ENCODE data around the gene LUC7L. TPM values are rescaled to one million over a fixed set of nuclear protein-coding genes. Genes with fewer than 3 reads are reported as not detected.
A peak's percentile ranks its signal among the peaks of the same experiment; 100 is the strongest.

Gene LUC7L
- total RNA-seq (2021; fragmentation: NEBNext Ultra II Directional; extraction: Animal tissue kit (Norgen Biotek cat#: 25700)) = 10 to 100 TPM; 35.8 to 47.5 (median 41.7) TPM
- long read RNA-seq, transcript LUC7L-201 (10 exons, 1,456 nt) = major isoform, 17 of 33 reads
- long read RNA-seq, partial matches to known transcripts = 6 of 33 reads
- long read RNA-seq, other reads (novel, unspliced or antisense) = 5 of 33 reads

DNA sequence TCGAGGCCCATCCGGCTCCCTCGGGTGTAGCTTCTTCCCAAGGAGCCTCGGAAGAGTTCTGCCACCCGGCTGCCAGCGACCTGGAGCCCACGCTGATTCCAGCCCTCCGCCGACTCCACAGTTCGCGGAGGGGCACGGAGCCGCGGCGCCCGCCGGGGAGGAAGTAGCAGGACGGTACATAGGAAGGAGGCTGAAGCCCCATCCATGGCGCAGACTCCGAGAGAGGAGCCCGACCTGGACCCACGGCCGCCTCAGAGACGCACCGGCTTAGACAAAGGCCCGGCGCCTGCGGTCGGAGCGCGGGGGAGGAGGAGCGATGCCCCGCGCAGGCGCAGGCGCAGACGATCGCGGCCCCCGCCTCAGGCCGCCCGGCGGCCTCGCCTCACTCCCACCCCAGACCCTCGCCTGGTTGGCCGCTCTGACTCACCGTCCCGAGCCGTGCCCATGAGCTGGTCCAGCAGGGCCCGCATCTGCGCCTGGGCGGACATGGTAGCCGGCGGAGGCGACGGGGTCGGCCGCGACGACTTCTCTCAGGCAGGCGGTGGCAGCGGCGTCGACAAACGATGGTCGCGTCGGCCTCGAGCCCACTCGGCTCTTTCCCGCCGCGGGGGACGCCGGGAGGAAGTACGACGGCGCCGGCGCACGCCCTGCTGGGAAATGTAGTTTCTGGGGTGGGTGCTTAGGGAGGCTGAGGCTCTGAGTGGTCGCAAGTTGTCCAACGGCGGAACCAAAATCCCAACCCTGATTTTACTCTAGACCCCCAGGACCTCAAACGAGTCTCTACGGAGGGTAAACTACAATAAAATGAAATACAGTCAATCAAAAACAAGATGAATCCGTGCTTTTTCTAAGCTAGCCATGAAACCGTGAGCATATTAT, at the start of gene LUC7L:
LUC7L (minus strand) TSS at position 598 of the 879 bp plus-strand sequence; CDS start at position 488, 110 bp downstream.
- TF ChIP-seq, protein P1, sequence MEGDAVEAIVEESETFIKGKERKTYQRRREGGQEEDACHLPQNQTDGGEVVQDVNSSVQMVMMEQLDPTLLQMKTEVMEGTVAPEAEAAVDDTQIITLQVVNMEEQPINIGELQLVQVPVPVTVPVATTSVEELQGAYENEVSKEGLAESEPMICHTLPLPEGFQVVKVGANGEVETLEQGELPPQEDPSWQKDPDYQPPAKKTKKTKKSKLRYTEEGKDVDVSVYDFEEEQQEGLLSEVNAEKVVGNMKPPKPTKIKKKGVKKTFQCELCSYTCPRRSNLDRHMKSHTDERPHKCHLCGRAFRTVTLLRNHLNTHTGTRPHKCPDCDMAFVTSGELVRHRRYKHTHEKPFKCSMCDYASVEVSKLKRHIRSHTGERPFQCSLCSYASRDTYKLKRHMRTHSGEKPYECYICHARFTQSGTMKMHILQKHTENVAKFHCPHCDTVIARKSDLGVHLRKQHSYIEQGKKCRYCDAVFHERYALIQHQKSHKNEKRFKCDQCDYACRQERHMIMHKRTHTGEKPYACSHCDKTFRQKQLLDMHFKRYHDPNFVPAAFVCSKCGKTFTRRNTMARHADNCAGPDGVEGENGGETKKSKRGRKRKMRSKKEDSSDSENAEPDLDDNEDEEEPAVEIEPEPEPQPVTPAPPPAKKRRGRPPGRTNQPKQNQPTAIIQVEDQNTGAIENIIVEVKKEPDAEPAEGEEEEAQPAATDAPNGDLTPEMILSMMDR (IDR thresholded peaks at IDR 0.05) = no peak
- Mint-ChIP-seq H3K27me3 (ENCODE audit: insufficient read depth) (no peaks in the 10 kb centered on the region), H3K27ac (peak within 1 kb of the TSS; percentile 94), H3K4me3 (peak within 1 kb of the TSS; percentile 94), H3K4me1 (ENCODE audit: low read depth) (peaks cover 35% of the 10 kb centered on the region), H3K9me3 (no peaks in the 10 kb centered on the region), H3K36me3 (ENCODE audit: low read depth) (peaks cover 28% of the 10 kb centered on the region)
- peak; percentile 71 for DNase-seq

DNA sequence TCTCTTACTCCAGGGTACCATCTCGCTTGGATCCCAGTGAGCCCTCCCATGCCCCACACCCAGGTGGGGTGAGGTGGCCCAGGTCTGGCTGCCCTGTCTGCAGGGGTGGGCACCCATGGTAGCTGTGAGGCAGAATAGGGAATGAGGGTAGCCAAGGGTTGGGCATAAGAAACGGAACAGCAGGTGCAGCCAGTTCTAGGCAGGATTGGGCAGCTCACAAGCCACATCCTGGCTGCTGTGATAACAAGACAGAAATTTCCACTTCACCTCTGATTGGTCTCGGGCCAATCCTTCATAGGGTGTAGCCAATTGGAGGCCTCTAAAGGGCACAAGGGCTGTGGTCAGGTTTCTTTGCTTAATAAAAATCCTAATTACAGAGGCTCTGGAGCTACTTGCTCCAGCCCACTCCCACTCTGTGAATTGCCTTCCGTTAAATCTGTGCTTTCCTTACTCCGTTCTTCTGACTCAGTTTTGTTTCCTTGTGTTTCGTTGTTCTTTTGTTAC, 49.7 kb upstream of the LUC7L start:
- Mint-ChIP-seq H3K4me1 (ENCODE audit: low read depth) (no peaks in the 10 kb centered on the region), H3K4me3 (no peak overlapping the region), H3K27me3 (ENCODE audit: insufficient read depth) (peaks cover 8% of the 10 kb centered on the region)

DNA sequence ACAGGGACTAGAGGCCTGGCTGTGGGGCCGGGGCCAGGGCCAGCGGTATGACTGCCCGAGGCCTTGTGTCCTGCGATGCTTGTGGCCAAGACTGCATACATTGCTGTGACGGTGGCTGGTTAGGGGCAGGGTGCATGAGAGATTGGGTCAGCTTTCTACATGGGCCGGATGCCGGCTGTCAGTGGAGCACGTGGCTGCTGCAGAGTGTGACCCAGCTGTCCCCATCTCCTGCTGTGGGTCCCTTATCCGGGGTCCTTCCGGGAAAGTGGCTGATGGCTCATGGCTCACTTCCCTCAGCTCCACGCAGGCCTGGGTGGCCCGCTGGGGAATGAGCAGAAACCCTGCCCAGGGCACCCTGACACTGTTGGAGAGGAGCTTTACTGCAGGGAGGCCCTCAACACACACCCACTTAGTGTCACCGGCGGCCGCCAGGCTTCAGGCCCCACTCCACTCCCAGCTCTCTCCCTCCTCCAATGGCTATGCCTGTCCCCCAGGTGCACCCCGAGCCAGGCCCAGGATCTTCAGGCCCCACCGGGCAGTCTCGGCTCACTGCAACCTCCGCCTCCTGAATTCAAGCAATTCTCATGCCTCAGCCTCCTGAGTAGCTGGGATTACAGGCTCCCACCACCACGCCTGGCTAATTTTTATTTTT, 47.3 kb upstream of the LUC7L start:
- H3K9me3 Mint-ChIP-seq = no peaks in the 10 kb centered on the region
- DNase-seq = no peak
- H3K27me3 Mint-ChIP-seq (ENCODE audit: insufficient read depth) = peaks cover 8% of the 10 kb centered on the region

More for the DNA sequence above, 49.7 kb upstream of the LUC7L start:
- TF ChIP-seq, protein P1 (IDR thresholded peaks at IDR 0.05) = no peak
- H3K9me3 Mint-ChIP-seq = no peaks in the 10 kb centered on the region
- H3K27ac Mint-ChIP-seq = no peak overlapping the region
- no peaks in the 10 kb centered on the region for H3K36me3 Mint-ChIP-seq (ENCODE audit: low read depth)
- DNase-seq = peak; percentile 22

GRCh38 chr16:275786-276232, 46.6 kb upstream of the LUC7L start, which contains the start of gene RGS11:
Gene RGS11 (minus strand): TSS chr16:275944. CDS start chr16:275911, 33 bp downstream.
- peak within 1 kb of the TSS; percentile 63 for H3K4me3 Mint-ChIP-seq
- DNase-seq = no peak
- peaks cover 5% of the 10 kb centered on the region for H3K27me3 Mint-ChIP-seq (ENCODE audit: insufficient read depth)
- H3K36me3 Mint-ChIP-seq (ENCODE audit: low read depth) = no peaks in the 10 kb centered on the region
- TF ChIP-seq, protein P1 (IDR thresholded peaks at IDR 0.05) = no peak
- peak within 1 kb of the TSS; percentile 9; the same call in 1 of the 2 replicates for H3K27ac Mint-ChIP-seq
- no peaks in the 10 kb centered on the region for H3K9me3 Mint-ChIP-seq
- no peaks in the 10 kb centered on the region for H3K4me1 Mint-ChIP-seq (ENCODE audit: low read depth)

More for the DNA sequence above, 47.3 kb upstream of the LUC7L start:
- Mint-ChIP-seq H3K4me1 (ENCODE audit: low read depth) (no peaks in the 10 kb centered on the region), H3K36me3 (ENCODE audit: low read depth) (no peaks in the 10 kb centered on the region), H3K4me3 (peak overlapping the region; percentile 59; the same call in 1 of the 2 replicates), H3K27ac (peak overlapping the region; percentile 9; the same call in 1 of the 2 replicates)
- TF ChIP-seq, protein P1 (IDR thresholded peaks at IDR 0.05) = no peak

DNA sequence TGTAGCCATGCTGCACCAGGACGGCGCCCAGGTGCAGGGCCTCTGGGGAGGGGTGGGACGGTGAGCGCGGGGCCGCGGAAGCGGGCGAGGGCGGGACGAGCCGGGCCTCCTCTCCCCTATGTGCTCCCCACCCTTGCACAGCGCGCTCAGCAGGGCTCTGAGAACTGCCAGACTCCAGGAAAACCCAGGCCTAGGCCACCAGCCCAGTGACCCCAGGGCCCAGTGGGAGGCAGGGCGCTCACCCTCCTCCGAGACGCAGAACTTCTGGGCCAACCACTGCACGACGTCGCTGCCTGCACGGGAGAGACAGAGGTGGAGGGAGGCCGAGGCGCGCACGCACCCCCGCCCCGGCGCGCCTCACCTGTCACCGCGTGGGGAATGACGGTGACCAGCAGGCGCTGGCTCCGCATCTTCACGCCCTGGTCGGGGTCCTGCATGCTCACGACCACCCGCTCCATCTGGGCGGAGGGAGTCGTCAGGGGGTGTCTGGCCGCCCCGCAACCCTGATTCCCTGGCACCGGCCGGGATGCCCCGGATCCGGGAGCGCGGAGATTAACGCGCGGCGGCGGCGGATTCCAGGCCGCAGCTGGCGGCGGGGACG, 45.9 kb upstream of the LUC7L start:
- Mint-ChIP-seq H3K27ac (no peak overlapping the region), H3K27me3 (ENCODE audit: insufficient read depth) (peaks cover 5% of the 10 kb centered on the region), H3K4me1 (ENCODE audit: low read depth) (no peaks in the 10 kb centered on the region), H3K9me3 (no peaks in the 10 kb centered on the region), H3K36me3 (ENCODE audit: low read depth) (no peaks in the 10 kb centered on the region), H3K4me3 (peak overlapping the region; percentile 63)
- TF ChIP-seq, protein P1 (IDR thresholded peaks at IDR 0.05) = no peak
- DNase-seq = no peak

Measured in HFFc6 (cell line).